Measurements from ENCODE around the gene FRMPD4.

FRMPD4 gene

GRCh38 chrX:12228862-12229261 is 90.6 kb downstream of the FRMPD4 start:
- in situ Hi-C loops (cut with HindIII; ENCODE audit: low pct_unique_long_range_greater_than_20kb, low sequenced_read_pairs) = no loop called here
- no peak for TF ChIP-seq JUND (IDR thresholded peaks at IDR 0.05; ENCODE audit: low read depth)
- DNase-seq (ENCODE audit: low read depth in 1 of 2, low spot score in 1 of 2) = no peak

- TF ChIP-seq JUND (IDR thresholded peaks at IDR 0.05; ENCODE audit: low read depth) = no peak
- no peak for DNase-seq (ENCODE audit: low read depth in 1 of 2, low spot score in 1 of 2)
- in situ Hi-C loops (cut with HindIII; ENCODE audit: low pct_unique_long_range_greater_than_20kb, low sequenced_read_pairs) = no loop called here
Measured at GRCh38 chrX:12229986-12230385, 91.7 kb downstream of the FRMPD4 start.

GRCh38 chrX:12234534-12235329 is 96.5 kb downstream of the FRMPD4 start:
- TF ChIP-seq JUND (IDR thresholded peaks at IDR 0.05; ENCODE audit: low read depth) = no peak
- in situ Hi-C loops (cut with HindIII; ENCODE audit: low pct_unique_long_range_greater_than_20kb, low sequenced_read_pairs) = no loop called here
- no peak for DNase-seq (ENCODE audit: low read depth in 1 of 2, low spot score in 1 of 2)

- TF ChIP-seq JUND (IDR thresholded peaks at IDR 0.05; ENCODE audit: low read depth) = no peak
- no peak for DNase-seq (ENCODE audit: low read depth in 1 of 2, low spot score in 1 of 2)
- in situ Hi-C loops (cut with HindIII; ENCODE audit: low pct_unique_long_range_greater_than_20kb, low sequenced_read_pairs) = no loop called here
Measured at GRCh38 chrX:12236156-12236555, 97.9 kb downstream of the FRMPD4 start.

GRCh38 chrX:12237131-12237530 is 98.9 kb downstream of the FRMPD4 start:
- in situ Hi-C loops (cut with HindIII; ENCODE audit: low pct_unique_long_range_greater_than_20kb, low sequenced_read_pairs) = no loop called here
- TF ChIP-seq JUND (IDR thresholded peaks at IDR 0.05; ENCODE audit: low read depth) = no peak
- no peak for DNase-seq (ENCODE audit: low read depth in 1 of 2, low spot score in 1 of 2)

GRCh38 chrX:12237771-12238170 is 99.5 kb downstream of the FRMPD4 start:
- in situ Hi-C loops (cut with HindIII; ENCODE audit: low pct_unique_long_range_greater_than_20kb, low sequenced_read_pairs) = no loop called here
- TF ChIP-seq JUND (IDR thresholded peaks at IDR 0.05; ENCODE audit: low read depth) = no peak
- no peak for DNase-seq (ENCODE audit: low read depth in 1 of 2, low spot score in 1 of 2)

GRCh38 chrX:12239356-12240082 is 101.2 kb downstream of the FRMPD4 start:
- DNase-seq (ENCODE audit: low read depth in 1 of 2, low spot score in 1 of 2) = no peak
- no peak for TF ChIP-seq JUND (IDR thresholded peaks at IDR 0.05; ENCODE audit: low read depth)
- in situ Hi-C loops (cut with HindIII; ENCODE audit: low pct_unique_long_range_greater_than_20kb, low sequenced_read_pairs) = no loop called here

- no peak for DNase-seq (ENCODE audit: low read depth in 1 of 2, low spot score in 1 of 2)
- in situ Hi-C loops (cut with HindIII; ENCODE audit: low pct_unique_long_range_greater_than_20kb, low sequenced_read_pairs) = no loop called here
- no peak for TF ChIP-seq JUND (IDR thresholded peaks at IDR 0.05; ENCODE audit: low read depth)
Measured at GRCh38 chrX:12240491-12240890, 102.2 kb downstream of the FRMPD4 start.

GRCh38 chrX:12241026-12241425 is 102.8 kb downstream of the FRMPD4 start:
- no peak for DNase-seq (ENCODE audit: low read depth in 1 of 2, low spot score in 1 of 2)
- in situ Hi-C loops (cut with HindIII; ENCODE audit: low pct_unique_long_range_greater_than_20kb, low sequenced_read_pairs) = no loop called here
- TF ChIP-seq JUND (IDR thresholded peaks at IDR 0.05; ENCODE audit: low read depth) = no peak

GRCh38 chrX:12245650-12246645 is 107.7 kb downstream of the FRMPD4 start:
- no peak for TF ChIP-seq JUND (IDR thresholded peaks at IDR 0.05; ENCODE audit: low read depth)
- DNase-seq (ENCODE audit: low read depth in 1 of 2, low spot score in 1 of 2) = no peak
- in situ Hi-C loops (cut with HindIII; ENCODE audit: low pct_unique_long_range_greater_than_20kb, low sequenced_read_pairs) = no loop called here

- DNase-seq (ENCODE audit: low read depth in 1 of 2, low spot score in 1 of 2) = no peak
- no peak for TF ChIP-seq JUND (IDR thresholded peaks at IDR 0.05; ENCODE audit: low read depth)
- in situ Hi-C loops (cut with HindIII; ENCODE audit: low pct_unique_long_range_greater_than_20kb, low sequenced_read_pairs) = no loop called here
Measured at GRCh38 chrX:12249997-12250396, 111.7 kb downstream of the FRMPD4 start.

GRCh38 chrX:12263211-12263610 is 124.9 kb downstream of the FRMPD4 start:
- no peak for TF ChIP-seq JUND (IDR thresholded peaks at IDR 0.05; ENCODE audit: low read depth)
- in situ Hi-C loops (cut with HindIII; ENCODE audit: low pct_unique_long_range_greater_than_20kb, low sequenced_read_pairs) = no loop called here
- no peak for DNase-seq (ENCODE audit: low read depth in 1 of 2, low spot score in 1 of 2)
